ENCODE results near the gene DAZL.

The DAZL gene

GRCh38 chr3:16536996-16537395 lies 68.2 kb downstream of the DAZL start:
- Histone ChIP-seq H3K27ac (ENCODE audit: low read length) (no peak overlapping the region), H3K36me3 (ENCODE audit: control insufficient read depth, low read depth, low read length) (no peaks in the 10 kb centered on the region), H3K27me3 (ENCODE audit: control insufficient read depth, insufficient read depth, low read length) (no peaks in the 10 kb centered on the region), H3K4me1 (ENCODE audit: control insufficient read depth, low read depth, low read length) (peaks cover 18% of the 10 kb centered on the region), H3K4me3 (ENCODE audit: low read length) (no peak overlapping the region), H3K9ac (ENCODE audit: low read length) (no peak overlapping the region), H3K9me3 (ENCODE audit: control insufficient read depth, low read depth, low read length) (no peaks in the 10 kb centered on the region)

All from iPS-18a (cell line).